ENCODE data around the gene THY1.

THY1 gene

GRCh38 chr11:119461229-119461963 is 38.4 kb upstream of the THY1 start:
- Histone ChIP-seq H3K9me2 (ENCODE audit: low read depth, low read length) (no peaks in the 10 kb centered on the region), H3K27me3 (ENCODE audit: insufficient read depth, low read length) (no peaks in the 10 kb centered on the region), H3K4me1 (ENCODE audit: insufficient read depth, low read length, severe bottlenecking) (no peaks in the 10 kb centered on the region), H3K9ac (ENCODE audit: low read length) (no peak overlapping the region), H3K27ac (ENCODE audit: low read depth, low read length, poor library complexity, severe bottlenecking) (no peak overlapping the region), H4K20me1 (ENCODE audit: insufficient read depth, low read length) (no peaks in the 10 kb centered on the region), H3K36me3 (ENCODE audit: insufficient read depth, low read length) (no peaks in the 10 kb centered on the region), H3F3A (ENCODE audit: insufficient read depth, low read length) (no peaks in the 10 kb centered on the region), H2AFZ (ENCODE audit: low read length) (no peak overlapping the region), H3K4me2 (ENCODE audit: low read length) (no peak overlapping the region), H3K4me3 (ENCODE audit: low read depth, low read length, poor library complexity, severe bottlenecking) (no peak overlapping the region), H3K9me3 (ENCODE audit: low read length) (no peaks in the 10 kb centered on the region), H3K79me2 (ENCODE audit: insufficient read depth, low read length) (no peaks in the 10 kb centered on the region)
- no peak for TF ChIP-seq CTCF (IDR thresholded peaks at IDR 0.05; ENCODE audit: low read length)
- TF ChIP-seq EZH2 (IDR thresholded peaks at IDR 0.05; ENCODE audit: borderline replicate concordance, low read length), result no peak

- H3K9me3 ChIP-seq (ENCODE audit: low read length), result no peaks in the 10 kb centered on the region
These were observed 37.6 kb upstream of the THY1 start for GRCh38 chr11:119460582-119460981.

GRCh38 chr11:119460097-119460496 is 37.1 kb upstream of the THY1 start:
- Histone ChIP-seq H3K4me1 (ENCODE audit: insufficient read depth, low read length, severe bottlenecking) (no peaks in the 10 kb centered on the region), H4K20me1 (ENCODE audit: insufficient read depth, low read length) (no peaks in the 10 kb centered on the region), H2AFZ (ENCODE audit: low read length) (no peak overlapping the region), H3K4me3 (ENCODE audit: low read depth, low read length, poor library complexity, severe bottlenecking) (no peak overlapping the region), H3K4me2 (ENCODE audit: low read length) (no peak overlapping the region), H3K27me3 (ENCODE audit: insufficient read depth, low read length) (no peaks in the 10 kb centered on the region), H3K9me2 (ENCODE audit: low read depth, low read length) (no peaks in the 10 kb centered on the region), H3K36me3 (ENCODE audit: insufficient read depth, low read length) (no peaks in the 10 kb centered on the region), H3K27ac (ENCODE audit: low read depth, low read length, poor library complexity, severe bottlenecking) (no peak overlapping the region), H3K79me2 (ENCODE audit: insufficient read depth, low read length) (no peaks in the 10 kb centered on the region), H3K9ac (ENCODE audit: low read length) (no peak overlapping the region), H3F3A (ENCODE audit: insufficient read depth, low read length) (no peaks in the 10 kb centered on the region), H3K9me3 (ENCODE audit: low read length) (no peaks in the 10 kb centered on the region)
- TF ChIP-seq CTCF (IDR thresholded peaks at IDR 0.05; ENCODE audit: low read length) (no peak), EZH2 (IDR thresholded peaks at IDR 0.05; ENCODE audit: borderline replicate concordance, low read length) (no peak)

More at GRCh38 chr11:119460582-119460981, 37.6 kb upstream of the THY1 start:
- H3F3A ChIP-seq (ENCODE audit: insufficient read depth, low read length), result no peaks in the 10 kb centered on the region
- no peak overlapping the region for H3K27ac ChIP-seq (ENCODE audit: low read depth, low read length, poor library complexity, severe bottlenecking)
- H4K20me1 ChIP-seq (ENCODE audit: insufficient read depth, low read length), result no peaks in the 10 kb centered on the region
- H3K4me2 ChIP-seq (ENCODE audit: low read length), result no peak overlapping the region
- no peaks in the 10 kb centered on the region for H3K4me1 ChIP-seq (ENCODE audit: insufficient read depth, low read length, severe bottlenecking)
- H3K4me3 ChIP-seq (ENCODE audit: low read depth, low read length, poor library complexity, severe bottlenecking), result no peak overlapping the region
- H3K27me3 ChIP-seq (ENCODE audit: insufficient read depth, low read length), result no peaks in the 10 kb centered on the region
- no peak overlapping the region for H2AFZ ChIP-seq (ENCODE audit: low read length)
- TF ChIP-seq CTCF (IDR thresholded peaks at IDR 0.05; ENCODE audit: low read length) (no peak), EZH2 (IDR thresholded peaks at IDR 0.05; ENCODE audit: borderline replicate concordance, low read length) (no peak)
- no peak overlapping the region for H3K9ac ChIP-seq (ENCODE audit: low read length)
- H3K36me3 ChIP-seq (ENCODE audit: insufficient read depth, low read length), result no peaks in the 10 kb centered on the region
- H3K9me2 ChIP-seq (ENCODE audit: low read depth, low read length), result no peaks in the 10 kb centered on the region
- H3K79me2 ChIP-seq (ENCODE audit: insufficient read depth, low read length), result no peaks in the 10 kb centered on the region

Data from OCI-LY1 (cell line).